Posterior vena cava (tissue), 2 donors: ENCODE results near the gene GNG12. TPM values are rescaled to one million over a fixed set of nuclear protein-coding genes. Genes with fewer than 3 reads are reported as not detected.

Experiments
- DNase-seq: peaks from one replicate; pipeline ENCODE4 v3.0.0-alpha.2; 2020; ENCODE audit warnings: low spot score
- intact Hi-C, 2 donors: fragments of 100-400 bp; cut with DNase I; formaldehyde crosslinking; loops; one replicate each; pipeline versions ENCODE4 v1.14.1 to v1.14.2; 2022 to 2023
- total RNA-seq, 2 donors: library from RNA; stranded (reverse); fragmentation: NEBNext Ultra II Directional; extraction: Animal tissue kit (Norgen Biotek cat#: 25700); gene quantifications; one replicate each; pipeline ENCODE4 v1.2.1, GENCODE V29; 2021
- donor health status: DM: yes; HTN: yes; CAD: no.
- donor health status: DM: yes; HTN: yes; CAD: no.

GNG12 gene
- total RNA-seq, 2 donors from 2014 or later, result 165 to 166 TPM

DNA sequence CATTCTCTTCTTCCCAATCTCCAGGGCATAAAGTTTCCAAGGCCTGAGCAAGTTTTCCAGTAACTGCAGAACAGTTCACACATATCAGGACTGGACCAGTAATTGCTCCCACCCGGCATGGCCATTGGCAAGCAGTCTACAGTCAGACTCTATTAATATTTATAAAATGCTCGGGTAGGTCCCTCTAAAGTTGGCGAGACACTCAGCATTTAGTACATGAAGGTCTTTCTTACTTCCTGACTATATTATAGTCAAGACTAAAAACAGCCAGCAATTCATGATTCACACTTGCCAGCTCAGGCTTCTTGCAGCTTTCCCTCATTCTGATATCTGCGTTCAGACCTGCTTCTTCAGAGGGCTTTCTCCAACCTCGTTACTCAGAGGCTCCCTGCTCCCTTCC is 122.8 kb downstream of the GNG12 start:
- intact Hi-C loops, result loop anchor here in 1 of 2 donors (5.0 kb wide), 1 partner anchor 37 kb away; no protein-coding TSS in a partner anchor
- peak; percentile 90 for DNase-seq

DNA sequence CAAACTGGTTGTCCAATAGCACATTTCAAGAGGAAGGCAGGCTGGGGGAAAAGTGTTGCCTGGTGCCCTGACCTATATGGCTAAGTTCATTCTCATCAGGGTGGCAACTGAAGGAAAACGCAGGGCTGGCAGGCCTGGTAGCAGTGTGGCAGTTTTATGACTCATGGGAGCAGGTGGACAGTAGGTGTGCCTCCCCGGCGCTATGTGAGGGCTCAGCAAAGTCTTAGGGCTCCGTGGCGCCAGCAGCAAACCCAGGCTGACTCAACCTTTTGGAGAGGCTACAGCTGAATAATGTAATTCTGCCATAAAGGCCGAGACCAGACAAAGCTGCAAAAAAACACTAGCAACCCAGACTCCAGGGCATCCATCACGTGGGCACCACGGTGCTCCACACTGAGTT is 124.7 kb downstream of the GNG12 start:
- DNase-seq, result no peak
- intact Hi-C loops, result no loop called here

DNA sequence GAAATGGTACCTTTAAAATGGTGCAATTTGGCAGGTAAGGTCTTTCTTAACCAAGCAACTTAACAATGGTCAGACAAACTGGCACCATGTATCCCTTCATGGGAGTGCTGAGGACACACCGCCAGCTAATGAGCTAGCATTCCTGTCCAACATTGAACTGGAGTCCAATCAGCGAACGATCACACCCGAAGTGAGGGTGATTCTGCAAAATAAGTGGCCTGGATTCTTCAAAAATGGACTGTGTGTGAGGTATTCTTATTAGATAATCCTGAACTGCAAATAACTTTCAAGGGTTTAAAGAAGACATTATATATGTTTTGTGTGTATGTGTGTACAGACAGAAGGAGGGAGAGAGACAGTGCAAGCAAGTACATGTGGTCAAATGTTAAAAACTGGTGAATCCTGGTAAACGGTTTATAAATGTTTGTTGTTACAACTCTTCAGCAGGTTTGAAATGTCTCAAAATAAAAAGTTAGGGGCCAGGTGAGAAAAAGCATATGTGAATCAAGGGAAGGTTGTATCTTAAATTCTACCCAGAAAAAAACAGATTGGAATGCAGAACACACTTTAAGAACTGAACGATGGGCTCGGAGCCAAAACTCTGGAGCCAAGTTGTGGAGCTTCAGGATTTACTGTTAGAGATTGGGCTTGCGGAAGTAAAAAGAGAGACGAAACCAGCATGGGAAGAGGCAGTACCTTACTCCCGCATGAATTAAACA is 127.4 kb downstream of the GNG12 start:
- intact Hi-C loops, result no loop called here
- DNase-seq, result no peak

DNA sequence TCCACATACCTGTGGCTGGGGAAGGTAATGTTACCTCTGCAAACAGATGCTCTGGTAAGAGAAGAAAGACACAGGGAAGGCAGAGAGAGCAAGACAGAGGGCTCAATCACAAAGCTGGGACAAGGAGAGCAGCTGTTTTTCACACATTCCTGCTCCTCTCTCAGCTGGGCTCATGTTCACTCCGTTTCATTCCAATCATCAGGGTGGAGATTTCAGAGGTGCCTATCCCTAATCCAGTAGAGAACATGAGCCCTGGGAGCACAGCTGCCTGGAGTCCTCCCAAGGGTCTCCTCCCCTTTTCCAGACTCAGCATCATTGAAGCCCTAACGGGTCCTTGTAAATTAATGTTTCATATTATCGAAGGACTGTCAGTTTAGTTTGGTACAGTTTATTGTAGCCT is 128.9 kb downstream of the GNG12 start:
- intact Hi-C loops, result no loop called here
- no peak for DNase-seq

DNA sequence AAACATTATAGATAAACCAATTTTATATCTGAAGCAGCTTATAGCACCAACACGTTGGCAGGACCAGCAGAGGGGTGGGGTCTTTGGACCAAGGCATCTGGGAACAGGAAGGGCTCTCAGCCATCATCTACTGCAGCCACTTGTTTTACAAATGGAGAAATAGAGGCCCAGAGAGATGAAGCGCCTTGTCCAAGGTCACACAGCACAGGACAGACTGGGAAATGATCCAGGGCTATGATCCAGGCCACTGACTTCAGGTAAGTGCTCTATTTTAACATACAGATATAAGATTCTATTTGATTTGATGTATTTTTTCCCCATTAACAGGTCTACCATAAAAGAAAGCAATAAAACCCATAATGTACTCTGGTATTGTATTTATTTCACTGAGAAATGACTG is 131.4 kb downstream of the GNG12 start:
- no peak for DNase-seq
- intact Hi-C loops, result no loop called here

DNA sequence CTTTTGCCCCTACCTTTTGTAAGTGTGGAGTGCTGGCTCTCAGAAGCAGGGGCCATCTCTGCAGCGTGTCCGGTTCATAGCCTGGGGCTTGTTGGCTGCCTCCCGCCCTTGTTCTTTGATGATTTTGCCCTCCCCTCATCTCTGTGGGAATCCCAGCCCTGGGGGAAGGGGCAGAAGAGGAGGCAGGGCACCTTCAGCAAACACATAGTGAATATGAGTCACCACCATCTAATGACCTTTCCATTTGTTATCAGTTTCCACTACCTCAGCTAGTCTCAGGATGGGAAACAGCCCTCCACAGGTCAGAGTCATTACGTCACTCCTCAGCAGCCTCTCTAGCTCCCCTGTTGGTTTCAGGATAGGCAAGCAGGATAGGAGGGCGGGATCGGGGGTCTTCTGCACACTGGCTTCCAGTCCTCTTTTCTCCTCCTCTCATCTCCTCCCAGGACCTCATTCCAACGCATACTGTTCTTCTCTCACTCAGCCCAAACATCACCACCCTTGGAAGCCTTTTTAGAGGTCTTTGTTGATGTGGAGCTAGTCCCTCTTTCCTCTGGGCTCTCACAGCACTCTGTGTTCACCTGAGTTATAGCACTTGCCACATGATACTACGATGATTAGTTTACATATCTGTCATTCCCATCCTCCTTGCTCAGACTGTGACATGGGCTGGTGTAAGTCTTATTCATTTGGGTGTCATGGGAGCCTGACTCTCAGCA is 132.4 kb downstream of the GNG12 start:
- intact Hi-C loops, result no loop called here

DNA sequence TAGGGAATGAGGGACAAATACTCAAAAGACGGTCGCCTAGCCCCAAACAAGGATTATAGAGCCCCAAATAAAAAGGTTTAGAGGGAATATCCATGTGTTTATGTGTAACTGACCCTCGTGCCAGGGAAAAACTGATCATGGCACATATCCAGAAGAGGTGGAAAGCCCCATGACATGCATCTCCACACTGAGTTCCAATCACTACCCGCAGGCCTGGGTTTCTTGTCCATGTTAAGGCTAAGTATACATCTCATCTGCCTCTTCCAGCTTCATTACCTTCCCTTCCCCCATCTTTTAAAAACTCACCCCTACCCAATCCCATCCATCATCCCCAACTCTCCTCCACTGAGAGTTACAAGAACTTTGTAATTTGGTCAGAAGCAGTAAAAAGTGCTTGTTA is 133.0 kb downstream of the GNG12 start:
- intact Hi-C loops, result no loop called here
- DNase-seq, result no peak

More for the DNA sequence above, 132.4 kb downstream of the GNG12 start:
- no peak for DNase-seq

DNA sequence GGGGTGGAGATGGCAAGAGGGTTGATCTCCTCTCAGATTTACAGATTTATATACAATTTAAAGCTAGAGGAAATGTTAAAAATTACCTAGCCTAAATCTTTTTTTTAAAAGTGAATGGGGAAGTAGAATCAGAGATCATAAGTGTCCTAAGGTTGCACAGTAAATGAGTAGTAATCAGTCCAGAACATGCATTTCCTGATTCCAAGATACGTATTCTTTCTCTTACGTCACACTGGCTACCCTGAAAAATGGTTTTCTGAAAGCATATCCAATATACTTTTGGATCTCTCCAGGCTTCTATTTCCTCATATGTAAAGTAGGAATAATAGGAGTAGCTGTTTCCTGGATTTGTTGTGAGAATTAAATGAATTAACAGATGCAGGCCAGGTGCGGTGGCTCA is 136.6 kb downstream of the GNG12 start:
- intact Hi-C loops, result no loop called here
- no peak for DNase-seq

DNA sequence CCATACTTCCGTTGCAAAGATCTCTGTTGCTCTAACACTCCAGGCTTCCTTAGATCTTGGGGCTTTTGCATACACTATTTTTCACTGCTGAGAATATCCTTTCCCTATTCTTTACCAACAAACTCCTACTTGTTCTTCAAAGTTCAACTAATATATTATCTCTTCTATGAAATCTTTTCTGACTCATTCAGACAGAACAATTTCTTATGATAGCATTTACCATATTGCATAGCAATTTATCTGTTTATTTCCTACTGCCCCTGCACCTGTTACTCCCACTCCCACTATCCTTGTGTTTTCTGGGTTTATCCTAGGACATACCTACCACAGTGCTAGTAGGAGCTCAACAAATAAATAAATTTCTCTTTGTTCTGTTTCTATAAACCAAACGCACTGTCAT is 137.3 kb downstream of the GNG12 start:
- no peak for DNase-seq
- intact Hi-C loops, result no loop called here

DNA sequence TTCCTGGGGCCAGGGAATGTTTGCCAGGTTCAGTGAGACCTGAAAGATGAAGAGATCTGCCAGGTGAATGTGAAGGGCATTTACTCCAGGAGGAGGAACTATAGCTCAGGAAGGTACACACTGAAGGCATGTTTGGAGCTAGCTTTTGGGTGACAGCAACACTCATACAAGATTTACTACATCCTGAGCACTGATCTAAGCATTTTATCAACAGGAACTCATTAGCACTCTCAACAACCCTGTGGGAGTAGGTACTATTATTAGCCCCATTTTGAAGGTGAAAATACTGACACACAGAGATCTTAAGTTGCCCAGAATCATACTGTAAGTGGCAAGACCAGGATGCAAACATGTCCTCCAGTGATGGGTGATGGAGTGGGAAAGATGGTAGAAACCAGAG is 141.6 kb downstream of the GNG12 start:
- intact Hi-C loops, result no loop called here

DNA sequence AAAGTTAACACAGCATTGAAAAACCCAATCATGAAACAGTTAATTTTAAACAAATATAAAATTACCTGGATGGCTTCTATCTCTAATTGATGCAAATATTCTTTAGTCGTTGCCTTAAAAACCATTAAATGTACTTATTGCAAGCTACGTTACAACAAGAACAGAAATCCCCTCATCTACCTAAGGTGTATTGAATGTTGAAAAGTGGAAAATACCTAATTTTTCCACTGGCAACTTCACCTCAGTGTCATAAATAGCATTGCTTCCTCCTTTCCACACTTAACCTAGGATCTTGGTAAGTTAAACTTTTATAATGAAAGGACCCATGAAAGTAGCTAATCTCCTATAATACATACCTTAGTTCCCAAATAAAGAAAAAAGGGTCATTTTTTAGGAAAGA is 142.9 kb downstream of the GNG12 start:
- DNase-seq, result no peak
- intact Hi-C loops, result no loop called here

More for the DNA sequence above, 141.6 kb downstream of the GNG12 start:
- no peak for DNase-seq

DNA sequence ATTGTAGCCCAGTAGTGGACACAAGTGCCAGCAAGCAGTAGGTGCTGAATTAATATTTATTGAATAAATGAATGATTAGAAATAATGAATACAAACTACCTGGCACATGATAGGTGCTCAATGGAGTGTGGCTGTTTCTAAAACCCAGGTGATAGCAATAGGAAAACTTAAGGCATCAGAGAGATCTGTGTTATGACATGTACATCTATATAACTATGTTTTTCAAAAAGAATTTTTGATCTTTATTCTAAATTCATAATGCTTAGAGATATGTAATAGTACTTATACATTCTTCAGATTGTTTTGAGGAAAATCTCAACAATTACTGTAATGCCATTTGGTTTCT is 143.3 kb downstream of the GNG12 start:
- intact Hi-C loops, result no loop called here
- DNase-seq, result no peak

DNA sequence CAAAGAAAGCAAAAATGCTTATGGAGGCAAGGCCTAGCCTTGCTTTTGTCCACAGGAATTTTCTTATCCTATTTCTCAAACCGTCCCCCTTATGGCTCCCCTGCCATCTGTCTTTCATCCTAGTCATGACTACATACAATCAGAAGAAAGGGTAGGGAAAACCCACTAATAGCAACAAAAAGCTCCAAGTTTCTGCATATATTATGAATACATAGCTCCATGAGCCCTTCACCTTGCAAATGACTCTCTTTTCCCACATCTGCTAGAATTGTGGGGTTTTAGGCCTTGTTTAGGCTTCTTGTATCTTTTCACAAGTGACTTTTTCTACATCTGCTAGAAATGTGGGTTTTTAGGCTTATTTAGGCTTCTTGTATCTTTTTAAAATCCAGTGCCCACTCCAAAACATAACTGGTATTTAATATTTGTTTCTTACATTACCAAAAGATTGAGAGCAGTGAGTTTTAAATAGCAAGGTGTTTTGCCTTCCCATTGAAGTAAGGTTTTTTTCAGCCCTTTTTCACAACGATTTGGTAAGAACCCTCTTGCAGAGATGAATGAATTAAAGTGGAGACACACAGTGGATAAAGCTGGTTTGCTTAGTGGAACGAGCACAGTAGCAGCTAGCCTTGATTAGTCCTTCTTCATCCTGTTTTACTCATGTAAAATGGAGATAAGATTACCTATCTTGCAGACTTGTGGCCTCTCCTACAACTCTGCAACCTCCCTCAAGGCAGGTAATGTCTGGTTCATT is 143.8 kb downstream of the GNG12 start:
- intact Hi-C loops, result loop anchor here (5.0 to 10.0 kb wide), 4 partner anchors 65 to 145 kb away; partner anchors contain the start of gene GNG12 (in 1 of the 2)
- DNase-seq, result no peak

DNA sequence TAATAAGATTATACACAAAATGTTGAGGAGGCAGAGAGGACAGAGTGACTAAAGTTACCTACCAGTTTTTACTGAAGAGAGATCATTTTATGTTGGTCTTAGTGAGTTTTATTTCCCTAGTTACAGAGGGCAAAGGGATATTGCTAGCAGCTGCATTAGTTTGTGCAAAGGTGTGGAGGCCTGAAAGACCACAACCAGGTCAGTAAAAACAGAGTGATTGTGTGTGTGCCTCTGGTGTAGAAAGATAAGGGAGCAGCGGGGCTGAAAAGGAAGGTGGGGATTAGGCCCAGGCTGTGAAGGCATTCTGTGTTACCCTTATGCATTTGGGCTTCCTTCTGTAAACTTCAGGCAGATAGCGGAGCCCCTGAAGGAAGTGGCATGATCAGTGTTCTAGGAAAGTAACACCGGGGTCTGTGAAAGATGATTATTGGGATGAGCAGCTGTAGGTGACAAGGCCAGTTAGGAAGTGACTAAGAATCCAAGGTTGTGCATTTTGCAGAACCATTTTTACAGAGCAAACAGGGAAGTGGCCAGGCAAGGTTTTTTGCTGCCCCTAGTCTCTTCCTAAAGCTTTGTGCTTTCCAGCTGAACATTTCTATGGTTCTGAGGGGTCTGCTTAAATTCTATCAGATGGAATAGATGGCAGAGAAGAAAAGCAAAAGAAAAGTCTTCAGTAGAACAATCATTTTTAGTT is 144.6 kb downstream of the GNG12 start:
- intact Hi-C loops, result loop anchor here (5.0 to 10.0 kb wide), 4 partner anchors 66 to 146 kb away; partner anchors contain the start of gene GNG12 (in 1 of the 2)

DNA sequence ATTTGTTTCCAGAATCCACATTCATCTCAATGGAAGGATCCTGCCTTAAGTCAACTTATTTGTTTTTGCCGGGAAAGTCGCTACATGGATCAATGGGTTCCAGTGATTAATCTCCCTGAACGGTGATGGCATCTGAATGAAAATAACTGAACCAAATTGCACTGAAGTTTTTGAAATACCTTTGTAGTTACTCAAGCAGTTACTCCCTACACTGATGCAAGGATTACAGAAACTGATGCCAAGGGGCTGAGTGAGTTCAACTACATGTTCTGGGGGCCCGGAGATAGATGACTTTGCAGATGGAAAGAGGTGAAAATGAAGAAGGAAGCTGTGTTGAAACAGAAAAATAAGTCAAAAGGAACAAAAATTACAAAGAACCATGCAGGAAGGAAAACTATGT is 145.6 kb downstream of the GNG12 start:
- no peak for DNase-seq
- intact Hi-C loops, result loop anchor here (5.0 to 10.0 kb wide), 4 partner anchors 67 to 147 kb away; partner anchors contain the start of gene GNG12 (in 1 of the 2)

More for the DNA sequence above, 144.6 kb downstream of the GNG12 start:
- DNase-seq, result no peak

DNA sequence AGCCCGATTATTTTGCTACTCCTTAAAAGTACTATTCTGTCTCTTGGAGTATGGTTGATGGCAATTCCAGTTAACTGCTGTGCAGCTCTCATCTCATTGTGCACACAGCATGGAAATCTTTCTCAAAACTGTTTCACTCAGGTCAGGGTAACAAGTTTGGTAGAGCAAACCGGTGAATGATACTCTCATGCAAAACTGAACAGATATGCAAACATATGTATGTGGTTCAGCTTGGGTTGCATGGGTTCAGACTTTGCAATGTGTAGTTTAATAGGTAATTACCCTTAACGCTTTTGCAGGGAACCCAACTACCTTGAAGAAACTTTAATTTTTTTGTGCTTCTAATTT is 146.1 kb downstream of the GNG12 start:
- DNase-seq, result no peak
- intact Hi-C loops, result loop anchor here (5.0 to 10.0 kb wide), 4 partner anchors 68 to 148 kb away; partner anchors contain the start of gene GNG12 (in 1 of the 2)

DNA sequence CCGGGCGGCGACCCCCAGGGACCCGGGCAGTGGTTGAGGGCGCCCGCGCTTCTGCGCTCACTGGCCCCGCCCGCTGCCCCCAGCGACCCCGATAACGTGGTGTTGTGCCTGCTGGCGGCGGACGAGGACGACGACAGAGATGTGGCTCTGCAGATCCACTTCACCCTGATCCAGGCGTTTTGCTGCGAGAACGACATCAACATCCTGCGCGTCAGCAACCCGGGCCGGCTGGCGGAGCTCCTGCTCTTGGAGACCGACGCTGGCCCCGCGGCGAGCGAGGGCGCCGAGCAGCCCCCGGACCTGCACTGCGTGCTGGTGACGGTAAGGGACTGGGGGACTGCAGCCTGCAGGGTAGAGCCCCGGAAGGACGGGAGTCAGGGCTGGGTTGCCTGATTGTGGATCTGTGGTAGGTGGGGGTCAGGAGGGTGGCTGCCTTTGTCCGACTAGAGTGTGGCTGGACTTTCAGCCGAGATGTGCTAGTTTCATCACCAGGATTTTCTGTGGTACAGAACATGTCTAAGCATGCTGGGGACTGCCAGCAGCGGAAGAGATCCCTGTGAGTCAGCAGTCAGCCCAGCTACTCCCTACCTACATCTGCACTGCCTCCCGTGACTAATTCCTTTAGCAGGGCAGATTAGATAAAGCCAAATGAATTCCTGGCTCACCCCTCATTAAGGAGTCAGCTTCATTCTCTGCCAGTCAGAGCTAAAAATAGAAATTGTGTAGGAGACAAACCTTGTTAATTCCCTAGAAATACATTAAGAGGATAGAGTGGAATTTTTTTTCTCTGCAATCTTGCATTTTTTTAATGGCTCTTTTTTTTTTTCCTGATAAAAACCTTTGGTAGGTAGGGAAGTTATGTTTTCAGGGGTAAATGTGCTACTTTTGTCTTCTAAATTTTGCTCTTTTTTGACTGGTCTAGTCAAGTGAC is 146.7 kb downstream of the GNG12 start:
- intact Hi-C loops, result loop anchor here (5.0 to 10.0 kb wide), 4 partner anchors 68 to 148 kb away; partner anchors contain the start of gene GNG12 (in 1 of the 2)
- DNase-seq, result peak; percentile 91
